ENCODE results near the gene AKT3.

Gene AKT3

DNA sequence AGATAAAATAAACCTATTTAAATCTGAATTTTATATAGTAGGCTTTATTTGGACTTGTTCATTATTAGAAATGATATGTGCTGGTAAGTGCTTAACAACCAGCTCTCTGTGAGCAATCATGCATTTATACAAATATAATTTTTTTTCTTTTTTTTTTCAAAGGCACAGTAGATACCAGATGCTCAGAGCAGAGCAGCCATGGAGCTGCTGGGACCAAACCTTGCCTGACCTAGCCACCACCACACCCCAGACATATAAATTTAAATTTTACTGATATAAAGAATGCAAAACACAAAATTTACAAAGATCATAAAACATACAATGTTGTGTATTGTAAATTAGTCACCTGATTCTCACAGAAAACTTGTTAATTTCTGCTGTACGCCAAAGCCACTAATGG is 303.6 kb downstream of the AKT3 start:
- H3K27ac ChIP-seq (ENCODE audit: poor library complexity, severe bottlenecking), result no peak overlapping the region
- no peak for DNase-seq (ENCODE audit: low spot score)
- no peaks in the 10 kb centered on the region for H3K9me3 ChIP-seq (ENCODE audit: severe bottlenecking)
- no peak overlapping the region for H3K4me3 ChIP-seq (ENCODE audit: severe bottlenecking)
- TF ChIP-seq, protein P1, sequence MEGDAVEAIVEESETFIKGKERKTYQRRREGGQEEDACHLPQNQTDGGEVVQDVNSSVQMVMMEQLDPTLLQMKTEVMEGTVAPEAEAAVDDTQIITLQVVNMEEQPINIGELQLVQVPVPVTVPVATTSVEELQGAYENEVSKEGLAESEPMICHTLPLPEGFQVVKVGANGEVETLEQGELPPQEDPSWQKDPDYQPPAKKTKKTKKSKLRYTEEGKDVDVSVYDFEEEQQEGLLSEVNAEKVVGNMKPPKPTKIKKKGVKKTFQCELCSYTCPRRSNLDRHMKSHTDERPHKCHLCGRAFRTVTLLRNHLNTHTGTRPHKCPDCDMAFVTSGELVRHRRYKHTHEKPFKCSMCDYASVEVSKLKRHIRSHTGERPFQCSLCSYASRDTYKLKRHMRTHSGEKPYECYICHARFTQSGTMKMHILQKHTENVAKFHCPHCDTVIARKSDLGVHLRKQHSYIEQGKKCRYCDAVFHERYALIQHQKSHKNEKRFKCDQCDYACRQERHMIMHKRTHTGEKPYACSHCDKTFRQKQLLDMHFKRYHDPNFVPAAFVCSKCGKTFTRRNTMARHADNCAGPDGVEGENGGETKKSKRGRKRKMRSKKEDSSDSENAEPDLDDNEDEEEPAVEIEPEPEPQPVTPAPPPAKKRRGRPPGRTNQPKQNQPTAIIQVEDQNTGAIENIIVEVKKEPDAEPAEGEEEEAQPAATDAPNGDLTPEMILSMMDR (IDR thresholded peaks at IDR 0.05; ENCODE audit: poor library complexity, severe bottlenecking), result no peak
- no peak for ATAC-seq (ENCODE audit: low read depth)
- H3K4me1 ChIP-seq (ENCODE audit: insufficient read depth, poor library complexity, severe bottlenecking), result peaks cover 6% of the 10 kb centered on the region
- H3K27me3 ChIP-seq (ENCODE audit: insufficient read depth, poor library complexity, severe bottlenecking), result no peaks in the 10 kb centered on the region
- no peaks in the 10 kb centered on the region for H3K36me3 ChIP-seq (ENCODE audit: low read depth)

DNA sequence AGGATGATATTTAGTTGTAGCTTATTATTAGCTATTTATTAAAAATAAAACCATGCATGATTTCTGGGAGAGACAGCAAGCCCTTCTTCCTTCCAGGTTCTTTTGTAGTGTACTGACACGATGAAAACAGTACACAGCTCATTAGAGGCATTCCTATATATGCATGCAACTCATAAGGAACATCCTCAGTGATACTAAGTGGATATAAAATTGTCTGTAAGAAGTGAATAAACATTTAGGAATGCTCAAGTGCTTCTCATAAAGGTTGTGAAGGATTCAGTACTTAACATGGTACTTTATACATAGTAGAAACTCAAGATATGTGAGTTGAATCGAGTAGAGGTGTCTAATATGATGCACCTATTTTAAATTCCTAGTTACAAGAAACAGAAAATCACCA is 306.5 kb downstream of the AKT3 start:
- TF ChIP-seq, protein P1 (IDR thresholded peaks at IDR 0.05; ENCODE audit: poor library complexity, severe bottlenecking), result no peak
- DNase-seq (ENCODE audit: low spot score), result no peak
- Histone ChIP-seq H3K36me3 (ENCODE audit: low read depth) (no peaks in the 10 kb centered on the region), H3K4me1 (ENCODE audit: insufficient read depth, poor library complexity, severe bottlenecking) (no peaks in the 10 kb centered on the region), H3K27me3 (ENCODE audit: insufficient read depth, poor library complexity, severe bottlenecking) (no peaks in the 10 kb centered on the region), H3K9me3 (ENCODE audit: severe bottlenecking) (no peaks in the 10 kb centered on the region), H3K4me3 (ENCODE audit: severe bottlenecking) (no peak overlapping the region), H3K27ac (ENCODE audit: poor library complexity, severe bottlenecking) (no peak overlapping the region)
- no peak for ATAC-seq (ENCODE audit: low read depth)

DNA sequence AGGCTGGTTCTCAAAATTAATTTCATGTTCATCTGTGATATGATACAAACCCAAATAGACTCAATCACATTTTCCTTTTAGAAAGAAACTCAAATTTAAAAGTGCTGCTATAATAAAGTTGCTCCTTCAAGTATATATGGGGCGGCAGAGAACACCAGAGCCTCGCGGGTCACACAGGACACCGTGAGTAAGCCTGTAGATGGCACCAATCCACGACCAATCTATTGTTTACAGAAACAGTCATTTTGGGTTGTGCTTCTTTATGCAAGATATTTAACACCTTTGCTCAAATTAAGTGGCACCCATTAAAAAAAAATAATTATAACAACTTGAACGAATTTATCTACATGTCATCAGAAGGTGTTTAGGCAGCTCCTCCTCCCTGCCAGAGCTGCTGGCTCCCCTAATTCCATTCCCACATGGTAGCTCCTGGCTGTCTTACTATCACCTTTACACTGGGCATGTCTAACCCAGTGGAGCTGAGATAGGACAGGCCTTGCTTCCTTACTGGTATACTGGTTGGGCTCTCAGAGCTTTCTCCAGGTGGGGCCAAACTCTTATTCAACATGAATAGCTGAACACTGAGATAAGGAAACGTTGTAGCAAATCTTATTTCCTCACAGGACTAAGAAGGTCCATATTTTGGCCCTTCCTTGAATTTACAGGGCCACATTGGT is 307.2 kb downstream of the AKT3 start:
- Histone ChIP-seq H3K9me3 (ENCODE audit: severe bottlenecking) (no peaks in the 10 kb centered on the region), H3K27ac (ENCODE audit: poor library complexity, severe bottlenecking) (no peak overlapping the region), H3K27me3 (ENCODE audit: insufficient read depth, poor library complexity, severe bottlenecking) (no peaks in the 10 kb centered on the region), H3K4me1 (ENCODE audit: insufficient read depth, poor library complexity, severe bottlenecking) (no peaks in the 10 kb centered on the region), H3K4me3 (ENCODE audit: severe bottlenecking) (no peak overlapping the region), H3K36me3 (ENCODE audit: low read depth) (no peaks in the 10 kb centered on the region)
- DNase-seq (ENCODE audit: low spot score) (no peak), ATAC-seq (ENCODE audit: low read depth) (no peak)
- TF ChIP-seq, protein P1 (IDR thresholded peaks at IDR 0.05; ENCODE audit: poor library complexity, severe bottlenecking), result no peak

DNA sequence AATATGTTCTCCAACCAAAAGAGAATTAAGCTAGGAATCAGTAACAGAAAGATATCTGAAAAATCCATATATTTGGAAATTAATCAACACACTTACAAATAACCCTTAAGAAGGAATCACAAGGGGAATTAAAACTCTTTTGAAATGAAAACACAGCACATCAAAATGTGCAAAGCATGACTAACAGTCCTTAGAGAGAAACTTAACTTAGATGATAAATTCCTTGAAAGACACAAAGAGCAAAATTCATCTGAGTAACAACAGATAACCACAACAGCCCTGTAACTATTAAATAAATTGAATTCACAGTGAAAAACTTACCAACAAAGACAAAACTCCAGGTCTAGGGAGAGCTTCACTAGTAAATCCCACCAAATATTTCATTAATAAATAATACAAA is 310.4 kb downstream of the AKT3 start:
- ATAC-seq (ENCODE audit: low read depth) (no peak), DNase-seq (ENCODE audit: low spot score) (no peak)
- TF ChIP-seq, protein P1 (IDR thresholded peaks at IDR 0.05; ENCODE audit: poor library complexity, severe bottlenecking), result no peak
- Histone ChIP-seq H3K4me3 (ENCODE audit: severe bottlenecking) (no peak overlapping the region), H3K27me3 (ENCODE audit: insufficient read depth, poor library complexity, severe bottlenecking) (no peaks in the 10 kb centered on the region), H3K4me1 (ENCODE audit: insufficient read depth, poor library complexity, severe bottlenecking) (no peaks in the 10 kb centered on the region), H3K36me3 (ENCODE audit: low read depth) (no peaks in the 10 kb centered on the region), H3K9me3 (ENCODE audit: severe bottlenecking) (no peaks in the 10 kb centered on the region), H3K27ac (ENCODE audit: poor library complexity, severe bottlenecking) (no peak overlapping the region)

GRCh38 chr1:243535014-243535413 is 315.0 kb downstream of the AKT3 start:
- no peaks in the 10 kb centered on the region for H3K36me3 ChIP-seq (ENCODE audit: low read depth)
- no peak overlapping the region for H3K27ac ChIP-seq (ENCODE audit: poor library complexity, severe bottlenecking)
- DNase-seq (ENCODE audit: low spot score), result no peak
- H3K4me1 ChIP-seq (ENCODE audit: insufficient read depth, poor library complexity, severe bottlenecking), result no peaks in the 10 kb centered on the region
- no peak overlapping the region for H3K4me3 ChIP-seq (ENCODE audit: severe bottlenecking)
- no peak for ATAC-seq (ENCODE audit: low read depth)
- TF ChIP-seq, protein P1 (IDR thresholded peaks at IDR 0.05; ENCODE audit: poor library complexity, severe bottlenecking), result no peak
- H3K27me3 ChIP-seq (ENCODE audit: insufficient read depth, poor library complexity, severe bottlenecking), result no peaks in the 10 kb centered on the region
- H3K9me3 ChIP-seq (ENCODE audit: severe bottlenecking), result peaks cover 1% of the 10 kb centered on the region
